Right lobe of liver (tissue), 6 donors: Measurements from ENCODE around the gene TAPBP. TPM values are rescaled to one million over a fixed set of nuclear protein-coding genes. Genes with fewer than 3 reads are reported as not detected.

Source experiments
- ATAC-seq, 4 donors: fragments of 200-7000 bp; cut with Tn5 transposase; one replicate each; pipeline ENCODE4 v1.9.1; 2020; ENCODE audit warnings: mild to moderate bottlenecking in 4 of 4, moderate library complexity in 4 of 4
- DNase-seq, 3 donors: peaks; one replicate each; pipeline ENCODE4 v3.0.0-alpha.2; 2020
- H3K27ac ChIP-seq, 3 donors: fragments of 200-600 bp; one replicate each; pipeline ENCODE4 v1.8.0; 2022
- H3K27me3 ChIP-seq, 2 donors: fragments of 200-600 bp; one replicate each; pipeline ENCODE4 v1.8.0; 2022
- H3K36me3 ChIP-seq, 4 donors: fragments of 200-600 bp; sonication (generic) in 1 of 4; one replicate each; pipeline versions ENCODE4 v1.5.1 to v1.8.0; 2017 to 2022; ENCODE audit warnings: control low read depth in 1 of 4
- H3K4me1 ChIP-seq, 4 donors: fragments of 200-600 bp; sonication (generic) in 1 of 4; one replicate each; pipeline versions ENCODE4 v1.5.1 to v1.8.0; 2017 to 2022; ENCODE audit warnings: control low read depth in 1 of 4
- H3K4me3 ChIP-seq, 3 donors: fragments of 200-600 bp; one replicate each; pipeline ENCODE4 v1.8.0; 2022
- H3K9me3 ChIP-seq, 4 donors: fragments of 200-600 bp; sonication (generic) in 1 of 4; one replicate each; pipeline versions ENCODE4 v1.5.1 to v1.8.0; 2017 to 2022; ENCODE audit warnings: control low read depth in 1 of 4
- WGBS: methylation state at CpG from one replicate; pipeline ENCODE4 v1.1.6; 2018; ENCODE audit warnings: low coverage, low lambda C conversion rate; ENCODE audit not compliant: insufficient coverage; ENCODE audit errors: missing lambda C conversion rate; 5-methylcytosine and 5-hydroxymethylcytosine counted together
- intact Hi-C, 2 donors: fragments of 100-400 bp; cut with DNase I; formaldehyde crosslinking; loops; one replicate each; pipeline versions ENCODE4 v1.11.2 to v1.14.1; 2022
- microRNA-seq, 2 donors: library from miRNA; unstranded; fragments of <30 nt; microRNA quantifications; one replicate each; pipeline ENCODE4, GENCODE V29; 2019 to 2020
- total RNA-seq, 6 experiments: library from RNA; depleted of rRNA in 2 of 6; stranded (reverse); fragments of >200 nt in 2 of 6; fragmentation: NEBNext Ultra II Directional in 3 of 6; extraction: Animal tissue kit (Norgen Biotek cat#: 25700) in 3 of 6; gene quantifications; one replicate each; pipeline versions ENCODE4 v1.1.0 to v1.2.4, GENCODE V29; 2016 to 2023
- TF ChIP-seq, protein P1 (sequence below), 4 donors: fragments of 200-600 bp in 3 of 4; fragments of 450-650 bp in 1 of 4; IDR thresholded peaks; one replicate each; pipeline versions ENCODE4 v1.5.1 to v1.8.0; 2016 to 2022; ENCODE audit warnings: antibody characterized with exemption in 4 of 4, mild to moderate bottlenecking in 2 of 4
- donor health status: DM: no; HTN: yes; CAD: no.
- donor health status: DM: no; HTN: no; CAD: no.
- donor health status: DM: no; HTN: no; CAD: no.
- donor health status: DM: no; HTN: yes; CAD: no.
- donor health status: DM: no; HTN: yes; CAD: no.

Gene TAPBP
- total RNA-seq, 6 experiments from 2014 or later, result 89.2 to 140 (median 124) TPM

DNA sequence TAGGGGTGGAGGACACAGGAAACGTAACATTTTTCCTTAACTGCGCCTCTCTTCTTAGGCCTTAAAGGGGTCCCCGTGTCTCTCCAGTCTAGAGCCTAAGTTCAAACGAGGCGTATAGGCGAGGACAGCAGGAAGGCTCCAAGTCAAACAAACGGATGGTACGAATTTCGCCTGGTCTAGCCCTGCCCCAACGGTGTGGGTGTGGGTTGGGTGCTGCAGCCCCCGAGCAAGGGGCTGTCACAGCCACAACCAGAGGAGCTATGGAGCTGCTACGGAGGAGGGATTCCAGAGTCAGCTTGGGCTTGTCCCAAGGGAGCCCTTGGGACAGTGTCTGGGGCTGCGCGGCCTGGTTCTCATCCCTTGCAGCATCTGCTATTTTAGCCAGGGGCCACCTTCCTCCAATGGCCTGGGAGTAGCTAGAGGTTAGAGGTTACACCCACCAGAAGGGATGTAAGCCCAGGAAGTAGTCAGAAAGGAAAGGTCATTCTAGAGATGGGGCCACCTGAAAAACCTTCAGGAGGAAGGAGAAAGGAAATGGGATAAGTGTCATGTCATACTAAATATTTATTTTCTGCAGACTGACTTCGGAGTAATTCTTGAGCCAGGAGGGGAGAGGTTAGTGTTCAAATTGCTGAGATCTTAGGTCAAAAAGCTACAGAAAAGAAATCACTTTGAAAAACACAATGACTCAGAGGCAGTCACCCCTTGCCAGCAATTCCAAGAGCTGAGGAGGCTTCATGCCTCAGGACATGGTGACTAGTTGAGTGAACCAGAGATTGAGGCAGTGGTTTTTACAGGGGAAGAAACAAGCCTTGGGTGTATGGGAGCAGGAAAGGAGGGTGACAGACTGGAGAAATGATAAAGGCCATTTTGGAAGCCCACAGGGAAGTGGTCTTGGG is 63.9 kb downstream of the TAPBP start:
- TF ChIP-seq, protein P1, sequence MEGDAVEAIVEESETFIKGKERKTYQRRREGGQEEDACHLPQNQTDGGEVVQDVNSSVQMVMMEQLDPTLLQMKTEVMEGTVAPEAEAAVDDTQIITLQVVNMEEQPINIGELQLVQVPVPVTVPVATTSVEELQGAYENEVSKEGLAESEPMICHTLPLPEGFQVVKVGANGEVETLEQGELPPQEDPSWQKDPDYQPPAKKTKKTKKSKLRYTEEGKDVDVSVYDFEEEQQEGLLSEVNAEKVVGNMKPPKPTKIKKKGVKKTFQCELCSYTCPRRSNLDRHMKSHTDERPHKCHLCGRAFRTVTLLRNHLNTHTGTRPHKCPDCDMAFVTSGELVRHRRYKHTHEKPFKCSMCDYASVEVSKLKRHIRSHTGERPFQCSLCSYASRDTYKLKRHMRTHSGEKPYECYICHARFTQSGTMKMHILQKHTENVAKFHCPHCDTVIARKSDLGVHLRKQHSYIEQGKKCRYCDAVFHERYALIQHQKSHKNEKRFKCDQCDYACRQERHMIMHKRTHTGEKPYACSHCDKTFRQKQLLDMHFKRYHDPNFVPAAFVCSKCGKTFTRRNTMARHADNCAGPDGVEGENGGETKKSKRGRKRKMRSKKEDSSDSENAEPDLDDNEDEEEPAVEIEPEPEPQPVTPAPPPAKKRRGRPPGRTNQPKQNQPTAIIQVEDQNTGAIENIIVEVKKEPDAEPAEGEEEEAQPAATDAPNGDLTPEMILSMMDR (IDR thresholded peaks at IDR 0.05), result no peak
- 24% methylated on average over 10 of the region's 15 CpGs for WGBS
- ATAC-seq (no peak), DNase-seq (peak in 1 of 3 donors; percentile 49)
- Histone ChIP-seq H3K4me3 (peak overlapping the region; percentile 52 to 58 (median 55)), H3K36me3 (peaks cover 0 to 5% (median 0%) of the 10 kb centered on the region in 4 donors), H3K9me3 (no peaks in the 10 kb centered on the region), H3K27ac (peak overlapping the region; percentile 75 to 85 (median 85)), H3K27me3 (no peaks in the 10 kb centered on the region), H3K4me1 (peaks cover 0 to 17% (median 7%) of the 10 kb centered on the region in 4 donors)
- intact Hi-C loops, result loop anchor here (5.0 to 10.0 kb wide), 2 partner anchors 83 to 85 kb away; no protein-coding TSS in a partner anchor

Small RNA genes within 50 kb of the gene (microRNA-seq; reads per million reads assigned to microRNA genes)
- gene MIR6834, result 0 reads per million in 2 donors
- 0 reads per million in 2 donors for gene MIR6873

Other genes starting within 250 kb of the TAPBP start
- 10 to 100 TPM; 10.0 to 74.8 (median 26.3) TPM for gene HLA-DPA1, start 240.4 kb downstream of the TAPBP start, total RNA-seq
- 10 to 100 TPM in 5 of 6 experiments, 1 to 10 TPM in 1; 8.6 to 66.7 (median 23.0) TPM for gene HLA-DPB1, start 238.1 kb downstream of the TAPBP start, total RNA-seq
- gene COL11A2, start 121.6 kb downstream of the TAPBP start, total RNA-seq, result 1 to 10 TPM in 1 of 6 experiments, under 1 TPM in 5; 0.06 to 1.4 (median 0.61) TPM
- gene RXRB, start 113.4 kb downstream of the TAPBP start, total RNA-seq, result 10 to 100 TPM; 10.1 to 28.2 (median 17.7) TPM
- 10 to 100 TPM; 33.5 to 61.4 (median 50.1) TPM for gene SLC39A7, start 113.2 kb downstream of the TAPBP start, total RNA-seq
- 10 to 100 TPM; 14.3 to 39.8 (median 33.8) TPM for gene HSD17B8, start 109.4 kb downstream of the TAPBP start, total RNA-seq
- gene RING1, start 105.6 kb downstream of the TAPBP start, total RNA-seq, result 10 to 100 TPM in 4 of 6 experiments, 1 to 10 TPM in 2; 7.5 to 21.3 (median 19.7) TPM
- 10 to 100 TPM; 16.4 to 35.1 (median 27.5) TPM for gene VPS52, start 42.2 kb downstream of the TAPBP start, total RNA-seq
- 100 to 1,000 TPM; 504 to 932 (median 612) TPM for gene RPS18, start 42.0 kb downstream of the TAPBP start, total RNA-seq
- gene B3GALT4, start 37.0 kb downstream of the TAPBP start, total RNA-seq, result 1 to 10 TPM in 4 of 6 experiments, under 1 TPM in 2; 0.79 to 1.7 (median 1.4) TPM
- gene WDR46, start 24.8 kb downstream of the TAPBP start, total RNA-seq, result 10 to 100 TPM; 13.1 to 35.2 (median 23.9) TPM
- gene PFDN6, start 24.5 kb downstream of the TAPBP start, total RNA-seq, result 10 to 100 TPM; 23.8 to 35.2 (median 27.5) TPM
- gene RGL2, start 15.1 kb downstream of the TAPBP start, total RNA-seq, result 10 to 100 TPM; 15.1 to 30.6 (median 23.3) TPM
- 1 to 10 TPM; 2.9 to 6.8 (median 4.9) TPM for gene ZBTB22, start 3.7 kb upstream of the TAPBP start, total RNA-seq
- gene DAXX, start 8.9 kb upstream of the TAPBP start, total RNA-seq, result 10 to 100 TPM; 11.3 to 28.8 (median 19.5) TPM
- gene KIFC1, start 77.7 kb upstream of the TAPBP start, total RNA-seq, result 1 to 10 TPM in 3 of 6 experiments, under 1 TPM in 2, not detected in 1; 0.29 to 4.4 (median 1.3) TPM
- 10 to 100 TPM; 14.7 to 21.3 (median 18.3) TPM for gene PHF1, start 96.9 kb upstream of the TAPBP start, total RNA-seq
- gene CUTA, start 104.0 kb upstream of the TAPBP start, total RNA-seq, result 100 to 1,000 TPM in 3 of 6 experiments, 10 to 100 TPM in 3; 81.4 to 114 (median 97.4) TPM
- gene SYNGAP1, start 106.0 kb upstream of the TAPBP start, total RNA-seq, result 1 to 10 TPM; 1.8 to 4.1 (median 2.8) TPM
- gene ZBTB9, start 140.5 kb upstream of the TAPBP start, total RNA-seq, result 1 to 10 TPM; 2.5 to 3.8 (median 2.9) TPM